Type B pancreatic cell (in vitro differentiated cells): ENCODE results near the gene SLC35D1. TPM values are rescaled to one million over a fixed set of nuclear protein-coding genes. Genes with fewer than 3 reads are reported as not detected.

Experiments
- DNase-seq: peaks from one replicate; pipeline ENCODE4 v3.0.0; 2021; ENCODE audit warnings: mixed read lengths; ENCODE audit not compliant: unreplicated experiment; ENCODE audit errors: extremely low spot score
- H3K27ac Mint-ChIP-seq: 2 replicates; pipeline ENCODE4 v1.8.0; 2021; ENCODE audit warnings: mild to moderate bottlenecking, mixed read lengths
- H3K27me3 Mint-ChIP-seq: 2 replicates; pipeline ENCODE4 v1.8.0; 2021; ENCODE audit warnings: mixed read lengths
- H3K36me3 Mint-ChIP-seq: 2 replicates; pipeline ENCODE4 v1.8.0; 2021; ENCODE audit warnings: mixed read lengths
- H3K4me1 Mint-ChIP-seq: one replicate; pipeline ENCODE4 v1.8.0; 2021; ENCODE audit warnings: mixed read lengths; ENCODE audit not compliant: unreplicated experiment
- H3K4me3 Mint-ChIP-seq: 2 replicates; pipeline ENCODE4 v1.8.0; 2021; ENCODE audit warnings: mild to moderate bottlenecking, mixed read lengths
- H3K9me3 Mint-ChIP-seq: 2 replicates; pipeline ENCODE4 v1.8.0; 2021; ENCODE audit warnings: mixed read lengths
- CTCF ChIP-seq: fragments of 200-600 bp; sonication (generic); conservative IDR thresholded peaks from 2 replicates; pipeline ENCODE4 v1.5.0; 2021; ENCODE audit warnings: antibody characterized with exemption, mild to moderate bottlenecking
- total RNA-seq: library from RNA; stranded (reverse); gene quantifications from 2 replicates; pipeline ENCODE4 v1.2.1, GENCODE V29; 2021; ENCODE audit warnings: low replicate concordance

Gene SLC35D1
- total RNA-seq, 1 donor from 2014 or later: 13.0 TPM

GRCh38 chr1:67019121-67019520 is 34.8 kb downstream of the SLC35D1 start:
- H3K9me3 Mint-ChIP-seq: no peaks in the 10 kb centered on the region
- no peak for DNase-seq
- peak overlapping the region; percentile 60 for H3K27ac Mint-ChIP-seq
- TF ChIP-seq CTCF: no peak
- H3K36me3 Mint-ChIP-seq: peaks cover 21% of the 10 kb centered on the region
- H3K4me3 Mint-ChIP-seq: no peak overlapping the region
- no peaks in the 10 kb centered on the region for H3K27me3 Mint-ChIP-seq
- peaks cover 22% of the 10 kb centered on the region for H3K4me1 Mint-ChIP-seq

- DNase-seq: no peak
- Mint-ChIP-seq H3K27me3 (no peaks in the 10 kb centered on the region), H3K4me1 (peaks cover 22% of the 10 kb centered on the region), H3K9me3 (no peaks in the 10 kb centered on the region), H3K27ac (peak overlapping the region; percentile 60), H3K4me3 (no peak overlapping the region), H3K36me3 (peaks cover 21% of the 10 kb centered on the region)
- no peak for TF ChIP-seq CTCF
These were observed 35.4 kb downstream of the SLC35D1 start for GRCh38 chr1:67018574-67018973.

GRCh38 chr1:67013573-67013972 is 40.4 kb downstream of the SLC35D1 start:
- H3K4me3 Mint-ChIP-seq: no peak overlapping the region
- no peak for DNase-seq
- H3K4me1 Mint-ChIP-seq: no peaks in the 10 kb centered on the region
- TF ChIP-seq CTCF: no peak
- H3K27me3 Mint-ChIP-seq: no peaks in the 10 kb centered on the region
- peaks cover 32% of the 10 kb centered on the region for H3K36me3 Mint-ChIP-seq
- H3K9me3 Mint-ChIP-seq: no peaks in the 10 kb centered on the region
- H3K27ac Mint-ChIP-seq: no peak overlapping the region

- Mint-ChIP-seq H3K9me3 (no peaks in the 10 kb centered on the region), H3K27ac (no peak overlapping the region), H3K4me3 (no peak overlapping the region), H3K4me1 (no peaks in the 10 kb centered on the region), H3K27me3 (no peaks in the 10 kb centered on the region), H3K36me3 (peaks cover 38% of the 10 kb centered on the region)
- TF ChIP-seq CTCF: no peak
- DNase-seq: no peak
These were observed 44.2 kb downstream of the SLC35D1 start for GRCh38 chr1:67009792-67010191.

GRCh38 chr1:67005068-67005467 is 48.9 kb downstream of the SLC35D1 start:
- H3K36me3 Mint-ChIP-seq: peaks cover 27% of the 10 kb centered on the region
- no peak for DNase-seq
- H3K4me1 Mint-ChIP-seq: peaks cover 12% of the 10 kb centered on the region
- H3K27ac Mint-ChIP-seq: no peak overlapping the region
- TF ChIP-seq CTCF: no peak
- no peaks in the 10 kb centered on the region for H3K27me3 Mint-ChIP-seq
- no peaks in the 10 kb centered on the region for H3K9me3 Mint-ChIP-seq
- H3K4me3 Mint-ChIP-seq: no peak overlapping the region

- peaks cover 18% of the 10 kb centered on the region for H3K36me3 Mint-ChIP-seq
- DNase-seq: no peak
- TF ChIP-seq CTCF: no peak
- no peaks in the 10 kb centered on the region for H3K27me3 Mint-ChIP-seq
- peaks cover 12% of the 10 kb centered on the region for H3K4me1 Mint-ChIP-seq
- no peak overlapping the region for H3K4me3 Mint-ChIP-seq
- H3K9me3 Mint-ChIP-seq: no peaks in the 10 kb centered on the region
- H3K27ac Mint-ChIP-seq: no peak overlapping the region
These were observed 49.8 kb downstream of the SLC35D1 start for GRCh38 chr1:67004176-67004575.
